Fibroblast of the aortic adventitia (primary cell): ENCODE measurements around the gene SH3PXD2A. TPM values are rescaled to one million over a fixed set of nuclear protein-coding genes. Genes with fewer than 3 reads are reported as not detected.

Experiments used
- DNase-seq: peaks from one replicate; pipeline ENCODE4 v3.0.0-alpha.2; 2010; ENCODE audit warnings: low read depth
- H3K4me3 ChIP-seq: 2 replicates; pipeline ENCODE4 v1.5.1; 2011; ENCODE audit warnings: low read depth, mild to moderate bottlenecking, control low read depth, low read length, moderate library complexity
- total RNA-seq: library from RNA; depleted of rRNA; stranded (reverse); fragments of >200 nt; gene quantifications from 2 replicates; pipeline ENCODE4 v1.2.3, GENCODE V29; 2012; ENCODE audit warnings: low replicate concordance
- TF ChIP-seq, protein P1 (sequence below): IDR thresholded peaks from 2 replicates; pipeline ENCODE4 v1.5.1; 2011; ENCODE audit warnings: mild to moderate bottlenecking, low read length, control low read depth, inconsistent platforms; ENCODE audit not compliant: insufficient read depth

Gene SH3PXD2A
- total RNA-seq, 1 donor = 20.4 TPM

DNA sequence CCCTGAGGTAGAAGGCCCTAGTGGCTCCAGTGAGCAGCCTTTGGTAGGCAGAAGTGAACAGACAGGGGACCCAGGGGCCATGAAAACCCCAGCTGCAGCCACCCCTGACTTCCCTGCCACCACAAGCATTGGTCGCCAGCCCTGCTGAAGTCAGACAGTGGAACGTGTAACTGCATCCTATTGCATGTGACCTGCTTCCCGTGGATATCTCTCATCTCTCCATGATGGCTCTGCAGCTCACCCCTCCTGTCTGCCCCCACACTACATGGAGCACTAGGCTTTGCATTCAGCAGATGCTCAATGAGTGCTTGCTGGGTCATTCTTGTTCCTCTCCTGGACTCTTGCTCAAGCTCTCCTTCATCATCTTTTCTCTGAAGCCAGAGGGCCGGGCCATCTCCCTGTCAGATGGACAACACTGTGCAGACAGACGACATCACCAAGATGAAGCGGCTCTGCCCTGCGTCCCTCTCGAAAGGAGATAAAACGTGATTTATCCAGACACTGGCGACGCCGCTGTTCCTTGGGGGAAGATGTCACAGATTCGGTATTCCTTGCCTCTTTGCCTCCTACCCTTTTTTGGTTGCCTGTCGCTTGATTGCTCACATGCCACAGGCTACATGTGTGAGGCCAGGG, 117.5 kb downstream of the SH3PXD2A start:
- no peak for DNase-seq
- H3K4me3 ChIP-seq = no peak overlapping the region
- TF ChIP-seq, protein P1, sequence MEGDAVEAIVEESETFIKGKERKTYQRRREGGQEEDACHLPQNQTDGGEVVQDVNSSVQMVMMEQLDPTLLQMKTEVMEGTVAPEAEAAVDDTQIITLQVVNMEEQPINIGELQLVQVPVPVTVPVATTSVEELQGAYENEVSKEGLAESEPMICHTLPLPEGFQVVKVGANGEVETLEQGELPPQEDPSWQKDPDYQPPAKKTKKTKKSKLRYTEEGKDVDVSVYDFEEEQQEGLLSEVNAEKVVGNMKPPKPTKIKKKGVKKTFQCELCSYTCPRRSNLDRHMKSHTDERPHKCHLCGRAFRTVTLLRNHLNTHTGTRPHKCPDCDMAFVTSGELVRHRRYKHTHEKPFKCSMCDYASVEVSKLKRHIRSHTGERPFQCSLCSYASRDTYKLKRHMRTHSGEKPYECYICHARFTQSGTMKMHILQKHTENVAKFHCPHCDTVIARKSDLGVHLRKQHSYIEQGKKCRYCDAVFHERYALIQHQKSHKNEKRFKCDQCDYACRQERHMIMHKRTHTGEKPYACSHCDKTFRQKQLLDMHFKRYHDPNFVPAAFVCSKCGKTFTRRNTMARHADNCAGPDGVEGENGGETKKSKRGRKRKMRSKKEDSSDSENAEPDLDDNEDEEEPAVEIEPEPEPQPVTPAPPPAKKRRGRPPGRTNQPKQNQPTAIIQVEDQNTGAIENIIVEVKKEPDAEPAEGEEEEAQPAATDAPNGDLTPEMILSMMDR = no peak

GRCh38 chr10:103736763-103737162, 118.6 kb downstream of the SH3PXD2A start:
- H3K4me3 ChIP-seq = no peak overlapping the region
- TF ChIP-seq, protein P1 = no peak
- DNase-seq = no peak

GRCh38 chr10:103736044-103736443, 119.3 kb downstream of the SH3PXD2A start:
- TF ChIP-seq, protein P1 = no peak
- no peak overlapping the region for H3K4me3 ChIP-seq
- no peak for DNase-seq

DNA sequence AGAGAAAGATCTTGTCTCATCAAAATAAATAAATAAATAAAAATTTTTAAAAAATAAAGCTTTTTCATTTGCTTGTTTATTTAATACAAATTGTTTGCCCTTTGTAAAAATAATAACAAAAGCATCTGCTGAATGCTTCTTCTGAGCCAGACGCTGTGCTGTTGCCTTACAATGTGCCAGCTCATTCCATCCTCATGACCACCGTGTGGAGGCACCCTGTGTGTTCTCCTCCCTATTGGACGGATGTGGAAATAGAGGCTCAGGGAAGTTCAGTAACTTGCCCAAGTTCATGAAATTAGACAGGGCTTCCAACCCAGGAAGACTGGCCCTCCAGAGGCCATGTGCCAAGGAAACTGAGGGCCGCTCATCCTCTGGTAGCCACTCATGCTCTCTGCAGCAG, 120.6 kb downstream of the SH3PXD2A start:
- TF ChIP-seq, protein P1 = no peak
- DNase-seq = no peak
- H3K4me3 ChIP-seq = no peak overlapping the region

GRCh38 chr10:103733045-103733419, 122.3 kb downstream of the SH3PXD2A start:
- no peak for DNase-seq
- TF ChIP-seq, protein P1 = no peak
- H3K4me3 ChIP-seq = no peak overlapping the region

DNA sequence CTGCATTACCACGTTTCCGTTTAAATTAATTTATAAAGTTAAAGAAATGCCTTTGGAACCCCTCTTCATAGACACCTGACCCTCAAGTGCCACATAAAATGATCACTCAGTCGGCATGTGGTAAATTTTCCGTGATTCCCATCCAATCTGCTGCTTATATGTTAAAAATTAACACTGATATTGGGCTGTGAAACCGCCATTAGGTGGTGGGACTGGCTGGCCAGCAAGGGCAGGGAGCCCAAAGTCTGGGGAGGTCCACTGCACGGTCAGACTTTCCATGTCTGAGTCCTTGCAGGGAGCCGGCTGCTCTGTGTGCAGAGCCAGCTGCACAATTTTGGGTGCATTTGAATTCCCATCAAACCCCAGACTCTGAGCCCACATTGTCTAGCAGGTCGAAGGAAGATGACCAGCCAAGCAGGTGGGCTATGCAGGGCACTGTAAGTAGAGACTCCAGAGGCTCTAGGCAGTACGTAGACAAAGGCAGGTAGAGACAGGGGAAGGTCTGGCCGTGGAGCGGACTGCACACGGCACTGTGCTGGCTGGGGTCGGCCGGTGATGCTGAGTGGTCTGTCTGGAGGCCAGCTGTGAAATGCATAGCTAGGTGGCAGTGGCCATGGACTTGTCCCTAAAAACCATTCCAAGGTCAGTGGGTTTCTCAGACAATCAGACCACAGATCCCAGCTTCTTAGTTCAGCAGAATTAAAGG, 122.9 kb downstream of the SH3PXD2A start:
- no peak for DNase-seq
- TF ChIP-seq, protein P1 = no peak
- no peak overlapping the region for H3K4me3 ChIP-seq
